Testis (tissue), 2 donors: Measurements from ENCODE around the gene ALX3.

Experiments
- CTCF ChIP-seq, 3 experiments: fragments of 450-650 bp in 2 of 3; fragments of 200-600 bp in 1 of 3; sonication (generic) in 1 of 3; IDR thresholded peaks; one replicate each; pipeline ENCODE4 v1.5.1; 2016 to 2019; ENCODE audit warnings: antibody characterized with exemption in 3 of 3, mild to moderate bottlenecking in 2 of 3, moderate library complexity in 1 of 3
- POLR2A ChIP-seq: fragments of 450-650 bp; IDR thresholded peaks from one replicate; pipeline ENCODE4 v1.6.1; 2017; ENCODE audit warnings: antibody characterized with exemption, mild to moderate bottlenecking, moderate library complexity

DNA sequence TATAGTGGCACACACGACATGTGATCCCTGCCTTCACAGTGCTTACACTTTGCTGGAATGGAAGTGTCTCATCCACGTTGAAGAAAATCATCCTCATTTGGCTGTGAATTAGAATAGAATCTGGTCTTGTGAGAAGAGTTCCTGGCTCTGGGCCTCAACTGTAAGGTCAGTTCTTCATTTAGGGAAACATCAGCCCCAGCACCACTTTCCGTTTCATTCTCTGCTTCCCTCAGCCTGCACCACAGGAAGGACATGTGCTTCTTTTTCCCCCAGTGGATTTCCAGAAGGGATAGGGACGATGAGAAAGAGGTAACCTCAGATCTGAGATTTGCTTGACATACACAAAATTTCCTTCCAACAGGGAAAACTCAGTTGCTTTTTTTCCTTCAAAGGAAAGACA, 3.7 kb upstream of the ALX3 start:
- TF ChIP-seq CTCF (IDR thresholded peaks at IDR 0.05) (no peak), POLR2A (no peak)
